NCI-H345 treated with DMSO at 0.1 percent for 48 hours (cell line): ENCODE data around the gene ERICH6B.
"Not testable (repeated sequence)": the region's sequence is repeated elsewhere in the genome, so short reads cannot be mapped to it uniquely, and the experiment has no call there.

Experiments
- DNase-seq: peaks from one replicate; lab custom pipeline; 2025; ENCODE audit not compliant: unreplicated experiment; lab: John Stamatoyannopoulos, UW

Gene ERICH6B

DNA sequence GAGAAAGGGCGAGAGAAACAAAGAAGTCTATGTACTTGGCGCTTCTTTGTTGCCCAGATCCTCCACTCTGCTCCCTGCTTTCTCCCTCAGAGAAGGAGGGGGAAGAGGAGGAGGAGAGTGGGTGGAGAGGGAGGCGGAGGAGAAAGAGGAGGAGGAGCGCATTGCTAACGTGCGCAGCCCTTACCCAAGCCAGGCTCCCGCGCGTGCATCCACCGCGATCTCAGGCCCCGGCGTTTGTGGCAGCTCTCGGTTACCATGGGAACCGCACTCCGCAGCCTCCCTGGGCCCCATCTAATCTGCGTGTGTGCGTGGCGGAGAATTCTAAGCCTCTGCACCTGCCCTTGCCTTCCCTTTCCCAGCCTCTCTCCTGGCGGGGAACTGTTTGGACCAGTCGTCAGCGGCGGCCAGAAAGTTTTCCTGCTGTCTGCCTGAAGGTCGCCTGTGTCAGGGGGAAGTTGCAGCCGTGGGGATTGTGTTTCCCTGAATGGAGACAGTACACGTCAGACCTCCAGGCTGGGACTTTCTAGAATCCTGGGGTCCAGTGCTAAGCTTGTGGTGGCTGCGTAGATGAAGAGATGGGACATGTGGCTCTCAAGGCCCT is at the start of gene ERICH6B:
TSS of gene ERICH6B (minus strand) at position 239 of the 601 bp plus-strand sequence. CDS start 18,734 bp downstream, outside the sequence.
- DNase-seq = peak; percentile 11

DNA sequence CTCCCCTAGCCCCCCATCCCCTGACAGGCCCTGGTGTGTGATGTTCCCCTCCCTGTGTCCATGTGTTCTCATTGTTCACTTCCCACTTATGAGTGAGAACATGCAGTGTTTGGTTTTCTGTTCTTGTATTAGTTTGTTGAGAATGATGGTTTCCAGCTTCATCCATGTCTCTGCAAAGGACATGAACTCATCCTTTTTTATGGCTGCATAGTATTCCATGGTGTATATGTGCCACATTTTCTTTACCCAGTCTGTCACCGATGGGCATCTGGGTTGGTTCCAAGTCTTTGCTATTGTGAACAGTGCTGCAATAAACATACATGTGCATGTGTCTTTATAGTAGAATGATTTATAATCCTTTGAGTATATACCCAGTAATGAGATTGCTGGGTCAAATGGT is 47.4 kb upstream of the ERICH6B start:
- not testable (repeated sequence) for DNase-seq

DNA sequence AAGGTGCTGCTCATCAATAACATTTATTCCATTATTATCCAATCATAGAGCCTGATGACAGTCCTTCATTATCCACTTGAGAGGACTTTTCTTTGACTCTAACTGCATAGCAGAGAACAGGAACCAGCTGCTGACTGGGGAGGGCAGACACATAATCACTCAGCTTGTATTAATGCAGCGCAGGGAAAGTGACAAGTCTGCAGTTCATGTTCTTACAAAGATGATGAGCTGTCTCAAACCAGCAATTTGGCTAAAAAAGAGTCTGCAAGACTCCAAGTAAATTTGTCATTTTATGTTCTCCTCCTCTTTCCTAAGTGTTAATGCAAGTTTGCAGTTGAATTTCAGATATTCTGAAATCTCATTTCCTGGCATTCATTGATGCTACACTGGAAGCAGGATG is 46.6 kb upstream of the ERICH6B start:
- no peak for DNase-seq

DNA sequence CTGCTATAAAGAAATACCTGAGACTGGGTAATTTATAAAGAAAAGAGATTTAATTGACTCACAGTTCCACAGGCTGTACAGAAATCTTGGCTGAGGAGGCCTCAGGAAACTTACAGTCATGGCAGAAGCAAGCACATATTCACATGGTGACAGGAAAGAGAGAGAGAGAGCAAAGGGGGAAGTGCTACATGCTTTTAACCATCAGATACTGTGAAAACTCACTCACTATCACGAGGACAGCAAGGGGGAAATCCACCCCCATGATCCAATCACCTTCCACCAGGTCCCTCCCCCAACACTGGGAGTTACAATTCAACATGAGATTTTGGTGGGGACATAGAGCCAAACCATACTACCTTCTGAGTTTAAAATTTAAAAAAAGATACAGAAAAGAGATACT is 44.9 kb upstream of the ERICH6B start:
- not testable (repeated sequence) for DNase-seq

DNA sequence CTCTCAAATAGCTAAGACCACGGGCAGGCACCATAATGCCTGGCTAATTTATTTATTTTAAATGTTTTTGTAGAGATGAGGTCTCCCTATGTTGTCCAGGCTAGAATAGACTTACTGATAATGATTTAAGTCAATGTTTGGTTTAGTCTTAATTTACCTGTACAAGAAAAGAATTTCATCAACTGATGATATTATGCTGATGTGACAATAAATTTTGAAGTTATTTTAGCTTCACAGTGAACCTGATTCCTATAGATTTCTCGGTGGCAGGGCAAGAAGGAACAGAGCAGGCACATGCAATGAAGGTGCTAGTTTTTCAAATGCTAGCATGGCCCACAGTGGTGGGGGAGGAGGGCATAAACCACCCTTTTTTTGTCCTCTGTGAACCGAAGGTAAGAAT is 44.0 kb upstream of the ERICH6B start:
- DNase-seq = no peak

DNA sequence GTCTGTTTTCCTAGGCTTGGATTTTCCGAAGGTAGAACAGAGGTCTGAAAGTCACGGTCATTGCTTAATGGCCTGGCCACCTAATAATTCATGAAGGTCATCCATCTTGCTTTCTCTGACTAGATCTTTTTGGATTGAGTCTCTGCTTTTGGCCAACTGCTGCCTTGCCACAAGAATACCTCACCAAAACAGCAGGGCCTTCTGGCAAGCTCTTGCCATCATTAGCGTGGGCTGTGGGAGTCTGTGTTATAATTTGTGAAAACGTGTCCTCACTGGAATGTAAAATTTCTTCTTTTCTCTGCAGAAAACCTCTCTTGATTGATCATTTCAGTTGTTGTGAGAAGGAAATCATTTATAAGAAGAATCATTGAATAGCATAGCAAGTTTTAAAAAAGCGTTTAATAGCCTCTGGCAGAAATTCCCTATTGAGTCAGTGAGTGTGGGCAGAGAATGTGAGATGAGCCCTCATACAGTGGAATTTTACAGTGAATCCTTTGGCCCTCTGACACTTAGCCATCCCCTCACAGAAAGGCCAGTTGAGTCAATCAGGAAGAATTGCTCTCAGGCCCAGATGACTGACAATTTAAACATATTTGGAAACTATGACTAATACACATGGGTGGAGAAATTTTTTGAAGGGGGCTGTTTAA is 43.2 kb upstream of the ERICH6B start:
- no peak for DNase-seq

DNA sequence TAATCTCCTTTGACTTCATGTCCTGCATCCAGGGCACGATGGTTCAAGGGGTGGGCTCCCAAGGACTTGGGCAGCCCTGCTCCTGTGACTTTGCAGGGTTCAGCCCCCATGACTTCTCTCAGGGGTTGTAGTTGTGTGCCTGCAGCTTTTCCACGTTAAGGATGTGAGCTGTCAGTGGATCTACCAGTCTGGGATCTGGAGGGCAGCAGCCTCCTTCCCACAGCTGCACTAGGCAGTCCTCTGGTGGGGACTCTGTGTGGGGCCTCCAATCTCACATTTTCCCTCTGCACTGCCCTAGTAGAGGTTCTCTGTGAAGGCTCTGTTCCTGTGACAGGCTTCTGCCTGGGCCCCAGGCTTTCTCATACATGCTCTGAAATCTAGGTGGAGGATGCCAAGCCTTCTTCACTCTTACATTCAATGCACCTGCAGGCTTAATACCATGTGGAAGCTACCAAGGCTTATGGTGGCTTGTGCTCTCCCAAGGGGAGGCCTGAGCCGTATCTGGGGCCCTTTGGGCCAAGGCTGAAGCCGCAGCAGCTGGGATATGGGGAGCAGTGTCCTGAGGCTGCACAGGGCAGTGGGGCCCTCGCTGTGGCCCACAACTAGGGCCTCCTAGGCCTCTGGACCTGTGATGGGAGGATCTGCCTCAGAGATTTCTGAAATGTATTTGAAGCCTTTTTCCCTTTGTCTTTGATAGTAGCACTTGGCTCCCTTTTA is 39.3 kb upstream of the ERICH6B start:
- no peak for DNase-seq

DNA sequence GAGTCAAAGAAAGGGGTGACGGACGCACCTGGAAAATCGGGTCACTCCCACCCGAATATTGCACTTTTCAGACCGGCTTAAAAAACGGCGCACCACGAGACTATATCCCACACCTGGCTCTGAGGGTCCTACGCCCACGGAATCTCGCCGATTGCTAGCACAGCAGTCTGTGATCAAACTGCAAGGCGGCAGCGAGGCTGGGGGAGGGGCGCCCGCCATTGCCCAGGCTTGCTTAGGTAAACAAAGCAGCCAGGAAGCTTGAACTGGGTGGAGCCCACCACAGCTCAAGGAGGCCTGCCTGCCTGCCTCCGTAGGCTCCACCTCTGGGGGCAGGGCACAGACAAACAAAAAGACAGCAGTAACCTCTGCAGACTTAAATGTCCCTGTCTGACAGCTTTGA is 29.7 kb upstream of the ERICH6B start:
- not testable (repeated sequence) for DNase-seq

DNA sequence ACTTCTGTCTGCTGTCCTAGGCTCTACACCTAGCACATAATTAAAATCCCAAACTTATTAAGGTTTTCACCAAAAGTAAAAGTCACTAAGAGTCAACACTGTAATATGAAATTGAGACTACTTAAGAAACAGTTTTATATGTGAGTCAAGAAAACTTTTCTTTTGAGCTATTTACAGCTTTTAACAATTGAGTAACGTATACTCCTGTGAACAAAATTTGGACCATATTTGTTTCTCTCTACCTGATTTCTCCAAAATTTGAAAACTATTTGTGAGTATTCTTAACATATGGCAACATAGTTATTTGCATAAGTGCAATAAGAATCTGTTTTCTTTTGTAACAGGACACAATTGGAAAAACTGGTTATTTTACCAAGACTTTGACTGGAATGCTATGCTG is 26.6 kb upstream of the ERICH6B start:
- not testable (repeated sequence) for DNase-seq

DNA sequence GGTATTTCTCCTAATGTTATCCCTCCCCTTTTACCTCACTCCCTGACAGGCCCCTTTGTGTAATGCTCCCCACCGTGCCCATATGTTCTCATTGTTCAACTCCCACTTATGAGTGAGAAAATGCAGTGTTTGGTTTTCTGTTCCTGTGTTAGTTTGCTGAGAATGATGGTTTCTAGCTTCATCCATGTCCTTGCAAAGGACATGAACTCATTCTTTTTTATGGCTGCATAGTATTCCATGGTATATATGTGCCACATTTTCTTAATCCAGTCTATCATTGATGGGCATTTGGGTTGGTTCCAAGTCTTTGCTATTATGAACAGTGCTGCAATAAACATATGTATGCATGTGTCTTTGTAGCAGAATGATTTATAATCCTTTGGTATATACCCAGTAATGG is 19.8 kb upstream of the ERICH6B start:
- not testable (repeated sequence) for DNase-seq

DNA sequence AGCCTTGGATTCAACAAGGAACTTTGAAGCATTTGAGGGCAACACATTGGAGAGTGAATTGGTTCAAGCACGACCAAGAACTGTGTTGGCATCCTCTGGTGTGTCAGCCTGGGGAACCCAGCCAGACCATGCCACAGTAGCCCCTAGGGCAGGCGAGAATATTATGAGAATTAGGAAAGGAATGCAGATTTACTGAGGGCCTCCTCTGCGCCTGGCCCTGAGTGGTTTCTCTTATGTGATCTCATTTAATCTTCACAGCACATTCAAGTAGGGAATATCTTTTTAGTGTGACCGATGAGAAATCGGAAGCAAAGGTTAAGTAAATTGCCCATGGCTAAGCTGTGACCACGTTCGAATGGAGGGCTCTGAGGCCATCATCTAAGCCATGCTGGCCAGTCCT is 15.3 kb upstream of the ERICH6B start:
- no peak for DNase-seq

DNA sequence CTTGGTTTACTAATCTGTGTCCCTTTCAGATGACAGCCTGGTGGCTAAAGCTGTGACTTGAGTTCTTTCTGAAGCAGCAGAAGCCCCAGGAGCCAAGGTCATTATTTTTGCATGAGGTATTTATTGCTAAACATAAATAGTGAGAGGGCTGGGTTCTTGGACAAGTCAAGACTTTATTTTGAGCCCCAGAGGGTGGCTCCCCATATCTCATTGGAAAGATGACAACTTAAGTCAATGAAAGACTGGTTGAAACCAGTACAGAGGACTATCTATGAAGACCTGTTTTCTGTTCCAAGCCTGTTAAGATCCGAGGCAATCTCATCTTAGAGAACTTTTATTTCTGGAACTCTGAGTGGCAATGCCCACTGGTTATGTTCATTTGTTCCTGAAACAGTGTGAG is 14.4 kb upstream of the ERICH6B start:
- no peak for DNase-seq

DNA sequence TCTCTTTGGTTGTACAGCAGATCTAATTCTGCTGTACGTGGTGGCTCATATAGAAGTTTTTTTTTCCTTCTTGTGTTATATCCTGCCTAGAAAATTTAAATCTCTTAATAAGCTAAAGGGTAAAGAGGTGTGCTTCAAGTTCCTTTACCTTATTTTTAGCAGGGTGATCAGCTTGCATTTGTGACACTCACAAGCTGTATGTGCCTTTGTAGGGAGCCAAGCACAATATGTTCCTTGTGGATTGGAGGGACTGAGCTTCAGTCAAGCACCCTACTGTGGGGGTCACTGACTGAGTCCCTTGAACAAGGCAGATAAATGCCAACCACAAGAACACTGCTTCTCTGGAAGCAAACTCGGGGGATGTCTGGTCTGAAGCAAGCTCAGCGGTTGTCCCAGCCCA is 12.6 kb upstream of the ERICH6B start:
- DNase-seq = no peak

DNA sequence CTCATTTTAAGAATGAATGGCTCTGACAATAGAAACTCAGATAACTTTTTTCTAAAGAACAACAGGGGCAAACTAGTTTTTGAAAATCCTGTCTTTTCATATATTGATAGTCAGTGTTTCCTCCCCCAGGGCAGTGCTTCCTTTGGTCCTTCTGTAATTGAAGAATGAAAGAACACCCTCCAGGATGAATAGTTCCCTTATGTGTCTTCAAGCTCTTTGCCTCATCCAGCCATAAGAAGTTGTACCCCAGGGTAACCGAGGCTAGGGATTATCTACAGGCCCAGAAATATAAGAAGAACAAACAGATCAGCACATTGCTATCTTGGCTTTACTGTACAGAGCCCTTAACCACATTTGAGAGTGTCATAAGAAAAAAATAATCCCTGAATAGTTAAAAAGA is 12.1 kb upstream of the ERICH6B start:
- DNase-seq = no peak

DNA sequence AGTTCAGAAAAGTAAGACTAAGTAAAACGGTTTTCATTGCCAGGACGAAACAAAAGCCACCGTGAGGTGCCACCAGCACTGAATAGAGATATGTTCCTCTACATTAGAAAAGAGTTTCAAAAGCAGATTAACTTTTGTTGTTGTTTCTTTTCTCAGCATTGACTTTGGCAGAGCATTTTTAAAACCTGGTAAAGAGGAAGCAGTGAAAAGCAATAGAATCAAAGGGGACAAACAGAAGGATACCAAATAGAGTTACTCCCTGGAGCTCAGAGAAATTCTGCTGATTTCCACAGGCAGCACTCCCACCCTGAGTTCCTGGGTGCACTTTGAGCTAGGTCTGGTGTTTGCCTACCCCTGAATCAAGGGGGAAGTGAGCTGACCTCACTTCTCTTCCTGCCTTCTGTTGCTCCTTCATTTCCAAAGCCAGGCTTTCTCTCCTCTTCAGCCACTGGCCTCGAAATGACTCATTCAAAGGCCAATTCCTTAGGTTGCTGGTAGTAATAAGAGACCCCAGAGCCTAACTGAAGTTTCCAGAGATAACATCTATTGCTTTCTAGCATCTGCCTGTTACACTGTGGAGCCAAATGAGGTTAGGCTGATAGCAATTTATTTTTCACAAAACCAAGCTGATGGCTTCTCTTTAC is 11.3 kb upstream of the ERICH6B start:
- DNase-seq = no peak

DNA sequence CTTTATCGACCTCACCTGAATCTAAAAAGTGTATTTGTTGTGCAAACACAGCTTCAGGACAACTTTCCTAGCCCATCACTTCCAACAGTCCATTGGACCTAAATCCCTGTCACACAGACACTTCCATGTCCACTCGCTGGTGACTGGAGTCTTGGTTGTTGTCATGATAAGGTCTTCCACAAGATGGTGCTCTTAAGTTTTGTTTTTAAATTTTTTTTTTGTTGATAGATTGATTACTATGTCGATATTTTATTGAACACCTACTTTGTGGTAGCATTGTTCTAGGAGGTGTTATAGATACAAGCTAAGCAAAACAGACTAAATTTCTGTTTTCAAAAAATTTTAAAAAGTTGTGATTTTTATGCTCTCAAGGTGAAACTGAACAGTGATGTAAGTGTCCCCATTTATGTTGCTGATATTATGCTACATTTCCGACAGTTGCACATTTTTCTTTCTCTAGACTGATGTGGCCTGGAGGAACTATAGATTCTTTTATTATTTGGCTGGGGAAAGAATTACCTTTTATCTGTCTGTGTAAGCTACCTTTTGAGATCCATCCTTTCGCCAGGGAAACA is 8.1 kb upstream of the ERICH6B start:
- DNase-seq = no peak

DNA sequence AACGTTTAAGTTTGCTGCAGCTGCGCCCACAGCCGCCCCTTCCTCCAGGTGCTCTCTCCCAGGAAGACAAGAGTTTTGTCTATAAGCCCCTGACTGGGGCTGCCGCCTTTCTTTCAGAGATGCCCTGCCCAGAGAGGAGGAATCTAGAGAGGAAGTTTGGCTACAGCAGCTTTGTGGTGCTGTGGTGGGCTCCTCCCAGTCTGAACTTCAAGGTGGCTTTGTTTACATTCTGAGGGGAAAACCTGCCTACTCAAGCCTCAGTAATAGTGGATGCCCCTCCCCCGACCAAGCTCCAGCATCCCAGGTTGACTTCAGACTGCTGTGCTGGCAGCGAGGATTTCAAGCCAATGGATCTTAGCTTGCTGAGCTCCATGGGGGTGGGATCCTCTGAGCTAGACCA is 6.4 kb upstream of the ERICH6B start:
- DNase-seq = no peak

DNA sequence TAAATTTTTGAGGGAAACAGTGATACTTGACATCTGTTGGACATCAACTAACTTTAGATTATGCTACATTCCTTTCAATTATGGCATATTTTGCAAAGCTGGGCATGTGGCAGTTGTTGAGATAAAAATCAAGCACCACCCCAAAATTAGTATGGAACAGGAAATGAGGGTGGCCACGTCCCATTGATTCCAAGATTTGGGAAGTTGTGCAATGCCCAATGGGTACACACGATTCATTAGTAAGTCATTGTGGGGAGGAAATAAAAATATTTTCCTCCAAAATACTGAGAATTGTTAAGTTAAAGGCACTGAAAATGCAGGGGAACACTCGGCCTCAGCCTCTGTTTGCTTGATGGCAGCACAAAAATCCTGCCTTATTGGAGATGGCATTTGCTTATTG is 7.6 kb downstream of the ERICH6B start:
- DNase-seq = no peak

DNA sequence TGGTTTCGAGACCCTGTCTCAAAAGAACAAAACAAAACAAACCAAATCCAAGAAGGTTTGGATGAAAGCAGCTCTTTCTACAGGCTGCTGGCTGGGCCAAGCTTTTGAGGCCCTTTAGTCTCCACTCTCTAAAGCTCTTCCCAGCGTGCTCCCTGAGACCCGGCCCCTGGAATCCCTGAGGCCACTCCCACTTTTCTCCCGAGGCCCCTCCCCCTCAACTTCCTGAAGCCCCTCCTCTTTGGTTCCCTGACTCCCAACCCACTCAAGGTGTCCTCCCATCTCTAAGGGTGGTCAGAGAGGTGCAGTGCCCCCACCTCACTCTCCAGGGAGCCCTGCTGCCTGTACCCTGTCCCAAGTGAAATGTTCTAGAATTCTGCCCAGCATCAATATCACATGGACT is 10.6 kb downstream of the ERICH6B start:
- no peak for DNase-seq

DNA sequence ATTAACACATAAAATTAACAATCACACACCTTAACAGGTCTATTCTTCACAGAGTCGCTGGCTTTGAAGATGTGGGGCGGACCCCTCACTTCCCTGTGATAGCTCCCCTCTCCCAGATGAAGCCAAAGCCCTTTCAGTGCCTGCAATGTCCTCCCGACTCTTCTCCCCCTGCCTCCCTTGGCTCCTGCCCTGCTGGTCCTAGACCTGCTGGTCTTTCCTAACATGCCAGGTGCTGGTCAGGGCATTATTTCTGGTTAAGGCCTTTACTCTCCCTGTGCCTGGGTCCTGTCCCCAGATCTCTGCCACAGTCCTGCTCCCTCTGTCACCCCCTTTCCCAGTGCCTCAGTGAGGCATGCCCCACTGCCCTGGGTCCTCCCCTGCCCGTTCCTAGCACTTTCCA is 12.2 kb downstream of the ERICH6B start:
- no peak for DNase-seq
